ENCODE measurements around the gene NAA60.

Gene NAA60

DNA sequence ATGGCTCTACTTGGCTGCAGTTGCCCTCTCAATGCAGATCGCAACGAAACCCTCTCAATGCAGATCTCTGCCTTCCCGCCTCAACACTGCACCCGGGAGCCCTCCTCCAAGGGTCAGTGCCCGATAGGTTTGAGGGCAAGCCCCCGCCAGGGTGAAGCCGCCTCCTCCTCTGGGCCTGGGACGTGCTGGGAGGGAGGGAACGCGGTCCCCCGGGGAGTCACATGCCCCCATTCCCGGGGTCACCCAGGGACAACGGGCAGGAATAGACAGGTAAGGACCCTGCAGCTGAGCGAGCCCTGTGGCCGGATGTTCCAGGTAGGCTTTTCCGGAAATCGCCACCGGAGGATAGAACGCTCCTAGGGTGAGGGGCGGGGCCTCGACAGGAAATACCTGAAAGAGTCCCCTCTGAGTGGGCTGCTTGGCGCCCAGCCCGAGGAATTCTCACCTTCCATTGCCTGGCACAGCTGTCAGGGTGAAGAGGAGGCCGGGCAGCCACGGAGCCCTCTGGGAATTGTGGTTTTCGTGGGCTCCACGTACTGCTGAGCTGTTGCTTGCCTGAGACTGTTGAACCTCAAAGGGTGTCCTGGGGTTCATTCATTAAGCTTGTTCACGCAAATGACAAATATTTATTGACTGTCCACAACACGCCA, 29.6 kb upstream of the NAA60 start (continued):
- TF ChIP-seq ZNF548 (tag by site-specific recombination; IDR thresholded peaks at IDR 0.05) (no peak), ZNF600 (tag by site-specific recombination; IDR thresholded peaks at IDR 0.05) (no peak), ZNF623 (tag by site-specific recombination; IDR thresholded peaks at IDR 0.05) (no peak), ZNF155 (tag by site-specific recombination; IDR thresholded peaks at IDR 0.05) (no peak), TCF7L2 (IDR thresholded peaks at IDR 0.05; ENCODE audit: borderline replicate concordance, low read depth, low read length) (no peak), ZNF214 (tag by site-specific recombination; IDR thresholded peaks at IDR 0.05; ENCODE audit: borderline replicate concordance) (no peak), ZNF175 (tag by site-specific recombination; IDR thresholded peaks at IDR 0.05) (no peak), ZNF544 (tag by site-specific recombination; IDR thresholded peaks at IDR 0.05) (no peak)
- TF ChIP-seq, protein P1, sequence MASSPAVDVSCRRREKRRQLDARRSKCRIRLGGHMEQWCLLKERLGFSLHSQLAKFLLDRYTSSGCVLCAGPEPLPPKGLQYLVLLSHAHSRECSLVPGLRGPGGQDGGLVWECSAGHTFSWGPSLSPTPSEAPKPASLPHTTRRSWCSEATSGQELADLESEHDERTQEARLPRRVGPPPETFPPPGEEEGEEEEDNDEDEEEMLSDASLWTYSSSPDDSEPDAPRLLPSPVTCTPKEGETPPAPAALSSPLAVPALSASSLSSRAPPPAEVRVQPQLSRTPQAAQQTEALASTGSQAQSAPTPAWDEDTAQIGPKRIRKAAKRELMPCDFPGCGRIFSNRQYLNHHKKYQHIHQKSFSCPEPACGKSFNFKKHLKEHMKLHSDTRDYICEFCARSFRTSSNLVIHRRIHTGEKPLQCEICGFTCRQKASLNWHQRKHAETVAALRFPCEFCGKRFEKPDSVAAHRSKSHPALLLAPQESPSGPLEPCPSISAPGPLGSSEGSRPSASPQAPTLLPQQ (tag by site-specific recombination; IDR thresholded peaks at IDR 0.05), result no peak
- TF ChIP-seq, protein P2, sequence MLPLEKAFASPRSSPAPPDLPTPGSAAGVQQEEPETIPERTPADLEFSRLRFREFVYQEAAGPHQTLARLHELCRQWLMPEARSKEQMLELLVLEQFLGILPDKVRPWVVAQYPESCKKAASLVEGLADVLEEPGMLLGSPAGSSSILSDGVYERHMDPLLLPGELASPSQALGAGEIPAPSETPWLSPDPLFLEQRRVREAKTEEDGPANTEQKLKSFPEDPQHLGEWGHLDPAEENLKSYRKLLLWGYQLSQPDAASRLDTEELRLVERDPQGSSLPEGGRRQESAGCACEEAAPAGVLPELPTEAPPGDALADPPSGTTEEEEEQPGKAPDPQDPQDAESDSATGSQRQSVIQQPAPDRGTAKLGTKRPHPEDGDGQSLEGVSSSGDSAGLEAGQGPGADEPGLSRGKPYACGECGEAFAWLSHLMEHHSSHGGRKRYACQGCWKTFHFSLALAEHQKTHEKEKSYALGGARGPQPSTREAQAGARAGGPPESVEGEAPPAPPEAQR (tag by site-specific recombination; IDR thresholded peaks at IDR 0.05), result no peak
- TF ChIP-seq, protein P3, sequence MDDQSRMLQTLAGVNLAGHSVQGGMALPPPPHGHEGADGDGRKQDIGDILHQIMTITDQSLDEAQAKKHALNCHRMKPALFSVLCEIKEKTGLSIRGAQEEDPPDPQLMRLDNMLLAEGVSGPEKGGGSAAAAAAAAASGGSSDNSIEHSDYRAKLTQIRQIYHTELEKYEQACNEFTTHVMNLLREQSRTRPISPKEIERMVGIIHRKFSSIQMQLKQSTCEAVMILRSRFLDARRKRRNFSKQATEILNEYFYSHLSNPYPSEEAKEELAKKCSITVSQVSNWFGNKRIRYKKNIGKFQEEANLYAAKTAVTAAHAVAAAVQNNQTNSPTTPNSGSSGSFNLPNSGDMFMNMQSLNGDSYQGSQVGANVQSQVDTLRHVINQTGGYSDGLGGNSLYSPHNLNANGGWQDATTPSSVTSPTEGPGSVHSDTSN (CRISPR knock-in tag; IDR thresholded peaks at IDR 0.05), result no peak
- TF ChIP-seq, protein P4, sequence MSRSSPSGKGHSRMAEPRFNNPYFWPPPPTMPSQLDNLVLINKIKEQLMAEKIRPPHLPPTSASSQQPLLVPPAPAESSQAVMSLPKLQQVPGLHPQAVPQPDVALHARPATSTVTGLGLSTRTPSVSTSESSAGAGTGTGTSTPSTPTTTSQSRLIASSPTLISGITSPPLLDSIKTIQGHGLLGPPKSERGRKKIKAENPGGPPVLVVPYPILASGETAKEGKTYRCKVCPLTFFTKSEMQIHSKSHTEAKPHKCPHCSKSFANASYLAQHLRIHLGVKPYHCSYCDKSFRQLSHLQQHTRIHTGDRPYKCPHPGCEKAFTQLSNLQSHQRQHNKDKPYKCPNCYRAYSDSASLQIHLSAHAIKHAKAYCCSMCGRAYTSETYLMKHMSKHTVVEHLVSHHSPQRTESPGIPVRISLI (tag by site-specific recombination; IDR thresholded peaks at IDR 0.05), result no peak

DNA sequence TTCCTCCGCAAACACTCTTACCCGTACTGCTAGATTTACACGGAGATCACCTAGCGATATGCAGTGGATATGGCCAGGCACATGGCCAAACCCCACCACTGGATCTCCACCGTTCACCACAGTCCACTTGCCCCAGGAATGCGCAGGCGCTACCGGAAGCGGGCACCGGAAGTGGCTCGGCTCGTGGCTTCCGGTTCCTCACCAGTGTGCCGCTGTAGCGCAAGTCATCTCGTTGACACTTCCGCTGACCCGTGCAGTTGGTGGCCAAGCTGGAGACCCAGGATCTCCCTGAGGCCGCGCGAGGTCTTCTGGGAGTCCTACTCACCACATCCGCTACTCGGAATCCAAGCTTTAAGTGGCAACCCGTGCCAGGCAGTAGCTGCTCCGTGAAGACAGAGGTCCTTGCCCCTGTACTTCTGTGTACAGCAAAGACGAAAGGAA, 11.7 kb upstream of the NAA60 start:
- ChIA-PET POLR2A (interaction anchor here (0.6 kb wide), 1 partner anchor 89 kb away, joined by 3 read pairs; no protein-coding TSS in a partner anchor), CTCF (interaction anchor here (1.2 kb wide), 1 partner anchor 165 kb away, joined by 6 read pairs; no protein-coding TSS in a partner anchor)
- H3K4me1 ChIP-seq (ENCODE audit: control insufficient read depth, insufficient read depth, low read length), result no peaks in the 10 kb centered on the region
- H3K36me3 ChIP-seq (ENCODE audit: control insufficient read depth in 2 of 2, insufficient read depth in 1 of 2, low read length in 2 of 2), result peaks cover 0 to 20% of the 10 kb centered on the region in 2 experiments; a peak in 1 of 3 replicates
- H3K9me3 ChIP-seq (ENCODE audit: control insufficient read depth, insufficient read depth, low read depth, low read length), result no peaks in the 10 kb centered on the region
- TF ChIP-seq ZFP3 (tag by site-specific recombination; IDR thresholded peaks at IDR 0.05; ENCODE audit: low read depth), result no peak
- no peak for TF ChIP-seq ZNF560 (tag by site-specific recombination; IDR thresholded peaks at IDR 0.05; ENCODE audit: borderline replicate concordance)
- no peak for TF ChIP-seq BCL11A (tag by site-specific recombination; IDR thresholded peaks at IDR 0.05; ENCODE audit: low read depth)
- TF ChIP-seq, protein P5, sequence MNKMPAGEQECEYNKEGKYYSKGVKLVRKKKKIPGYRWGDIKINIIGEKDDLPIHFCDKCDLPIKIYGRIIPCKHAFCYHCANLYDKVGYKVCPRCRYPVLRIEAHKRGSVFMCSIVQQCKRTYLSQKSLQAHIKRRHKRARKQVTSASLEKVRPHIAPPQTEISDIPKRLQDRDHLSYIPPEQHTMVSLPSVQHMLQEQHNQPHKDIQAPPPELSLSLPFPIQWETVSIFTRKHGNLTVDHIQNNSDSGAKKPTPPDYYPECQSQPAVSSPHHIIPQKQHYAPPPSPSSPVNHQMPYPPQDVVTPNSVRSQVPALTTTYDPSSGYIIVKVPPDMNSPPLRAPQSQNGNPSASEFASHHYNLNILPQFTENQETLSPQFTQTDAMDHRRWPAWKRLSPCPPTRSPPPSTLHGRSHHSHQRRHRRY (tag by site-specific recombination; IDR thresholded peaks at IDR 0.05), result no peak
- no peak for TF ChIP-seq GLIS1 (tag by site-specific recombination; IDR thresholded peaks at IDR 0.05)
- no peak for TF ChIP-seq ZIC2 (tag by site-specific recombination; IDR thresholded peaks at IDR 0.05)
- no peak for TF ChIP-seq SP2 (tag by site-specific recombination; IDR thresholded peaks at IDR 0.05)
- no peak for TF ChIP-seq ZNF549 (tag by site-specific recombination; IDR thresholded peaks at IDR 0.05)
- TF ChIP-seq ZNF23 (tag by site-specific recombination; IDR thresholded peaks at IDR 0.05; ENCODE audit: borderline replicate concordance), result no peak
- TF ChIP-seq ZNF341 (tag by site-specific recombination; IDR thresholded peaks at IDR 0.05; ENCODE audit: low read depth), result no peak
- TF ChIP-seq ZNF596 (tag by site-specific recombination; IDR thresholded peaks at IDR 0.05), result no peak
- TF ChIP-seq, protein P6, sequence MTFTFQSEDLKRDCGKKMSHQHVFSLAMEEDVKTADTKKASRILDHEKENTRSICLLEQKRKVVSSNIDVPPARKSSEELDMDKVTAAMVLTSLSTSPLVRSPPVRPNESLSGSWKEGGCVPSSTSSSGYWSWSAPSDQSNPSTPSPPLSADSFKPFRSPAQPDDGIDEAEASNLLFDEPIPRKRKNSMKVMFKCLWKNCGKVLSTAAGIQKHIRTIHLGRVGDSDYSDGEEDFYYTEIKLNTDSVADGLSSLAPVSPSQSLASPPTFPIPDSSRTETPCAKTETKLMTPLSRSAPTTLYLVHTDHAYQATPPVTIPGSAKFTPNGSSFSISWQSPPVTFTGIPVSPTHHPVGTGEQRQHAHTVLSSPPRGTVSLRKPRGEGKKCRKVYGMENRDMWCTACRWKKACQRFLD (tag by site-specific recombination; IDR thresholded peaks at IDR 0.05), result no peak
- no peak for TF ChIP-seq ZNF311 (tag by site-specific recombination; IDR thresholded peaks at IDR 0.05; ENCODE audit: borderline replicate concordance)
- H3K4me3 ChIP-seq (ENCODE audit: low read depth, low read length), result no peak overlapping the region
- H3K27ac ChIP-seq (ENCODE audit: extremely low read depth, low read depth, low read length), result no peak overlapping the region

All from HEK293 (cell line).